Stimulated activated CD4-positive, alpha-beta T cell treated with anti-CD3 and anti-CD28 coated beads, Interleukin-1b, Interleukin-23, amount 100 ng/mL, for 48 hours (primary cell): Measurements from ENCODE around the gene TYMP.

ENCODE experiments used
- DNase-seq: peaks from one replicate; pipeline ENCODE4 v3.0.0-alpha.2; 2020

The TYMP gene

GRCh38 chr22:50562523-50563412 is 33.0 kb upstream of the TYMP start, which contains the start of gene SYCE3:
TSS of gene SYCE3 (minus strand) at chr22:50562919. CDS start at chr22:50556405, 6,514 bp downstream.
- DNase-seq, result peak; percentile 97

GRCh38 chr22:50561401-50562358 is 31.9 kb upstream of the TYMP start:
- no peak for DNase-seq

- DNase-seq, result no peak
Measured at GRCh38 chr22:50560034-50560433, 30.2 kb upstream of the TYMP start.

GRCh38 chr22:50556703-50557102 is 26.9 kb upstream of the TYMP start:
- no peak for DNase-seq

DNA sequence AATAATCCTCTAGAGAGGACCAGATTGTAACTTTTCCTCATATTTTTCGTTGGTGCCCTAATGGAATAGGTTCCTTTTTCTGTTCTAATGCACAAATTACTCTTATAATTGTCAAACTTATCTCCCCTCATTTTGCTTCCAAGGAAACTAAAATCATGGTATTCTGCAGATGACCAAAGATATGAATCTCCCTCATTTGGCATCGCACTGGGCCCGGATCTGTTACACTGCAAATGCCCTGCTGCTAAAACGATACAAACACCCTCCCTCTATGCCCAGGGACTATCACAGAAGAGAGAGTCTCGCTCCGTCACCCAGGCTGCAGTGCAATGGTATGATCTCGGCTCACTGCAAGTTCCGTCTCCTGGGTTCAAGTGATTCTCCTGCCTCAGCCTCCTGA is 23.5 kb upstream of the TYMP start:
- no peak for DNase-seq

DNA sequence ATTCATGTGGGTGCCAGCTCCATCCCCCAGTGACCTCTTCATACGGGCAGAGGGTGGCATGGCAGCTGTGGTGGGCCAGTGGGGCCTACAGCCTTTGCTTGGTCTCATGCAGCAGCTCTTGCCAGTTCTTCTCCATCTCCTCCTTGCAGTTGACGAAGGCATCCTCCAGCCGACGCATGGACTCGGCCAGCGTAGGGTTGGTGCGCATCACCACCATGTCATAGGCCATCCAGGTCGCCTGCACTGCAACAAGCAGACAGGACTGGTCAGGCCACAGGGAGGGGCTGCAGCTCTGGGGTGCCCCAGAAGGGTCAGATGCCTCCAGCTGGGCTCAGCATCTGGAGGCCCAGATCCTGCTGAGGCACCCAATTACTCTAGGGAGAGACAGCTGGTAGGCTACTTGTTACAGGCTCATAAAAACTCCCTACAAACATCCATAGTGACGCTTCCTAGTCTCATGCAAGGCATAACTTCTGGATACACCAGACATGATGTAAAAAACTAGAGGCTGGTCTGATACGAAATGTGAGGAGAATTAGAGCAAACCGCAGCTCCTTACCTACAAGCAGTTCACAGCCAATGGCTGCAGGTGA is 21.4 kb upstream of the TYMP start:
- DNase-seq, result no peak

GRCh38 chr22:50550395-50550794 is 20.6 kb upstream of the TYMP start:
- DNase-seq, result no peak

DNA sequence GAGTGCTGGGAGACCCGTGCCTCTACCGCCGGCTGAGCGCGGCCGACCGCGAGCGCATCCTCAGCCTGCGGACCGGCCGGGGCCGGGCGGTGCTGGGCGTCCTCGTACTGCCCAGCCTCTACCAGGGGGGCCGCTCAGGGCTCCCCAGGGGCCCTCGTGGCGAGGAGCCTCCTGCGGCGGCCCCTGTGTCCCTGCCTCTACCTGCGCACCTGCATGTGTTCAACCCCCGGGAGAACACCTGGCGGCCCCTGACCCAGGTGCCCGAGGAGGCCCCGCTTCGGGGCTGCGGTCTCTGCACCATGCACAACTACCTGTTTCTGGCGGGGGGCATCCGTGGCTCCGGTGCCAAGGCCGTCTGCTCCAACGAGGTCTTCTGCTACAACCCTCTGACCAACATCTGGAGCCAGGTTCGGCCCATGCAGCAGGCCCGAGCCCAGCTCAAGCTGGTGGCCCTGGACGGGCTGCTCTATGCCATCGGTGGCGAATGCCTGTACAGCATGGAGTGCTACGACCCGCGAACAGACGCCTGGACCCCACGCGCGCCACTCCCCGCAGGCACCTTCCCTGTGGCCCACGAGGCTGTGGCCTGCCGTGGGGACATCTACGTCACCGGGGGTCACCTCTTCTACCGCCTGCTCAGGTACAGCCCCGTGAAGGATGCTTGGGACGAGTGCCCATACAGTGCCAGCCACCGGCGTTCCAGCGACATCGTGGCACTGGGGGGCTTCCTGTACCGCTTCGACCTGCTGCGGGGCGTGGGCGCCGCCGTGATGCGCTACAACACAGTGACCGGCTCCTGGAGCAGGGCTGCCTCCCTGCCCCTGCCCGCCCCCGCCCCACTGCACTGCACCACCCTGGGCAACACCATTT is 19.3 kb upstream of the TYMP start:
- DNase-seq, result no peak

DNA sequence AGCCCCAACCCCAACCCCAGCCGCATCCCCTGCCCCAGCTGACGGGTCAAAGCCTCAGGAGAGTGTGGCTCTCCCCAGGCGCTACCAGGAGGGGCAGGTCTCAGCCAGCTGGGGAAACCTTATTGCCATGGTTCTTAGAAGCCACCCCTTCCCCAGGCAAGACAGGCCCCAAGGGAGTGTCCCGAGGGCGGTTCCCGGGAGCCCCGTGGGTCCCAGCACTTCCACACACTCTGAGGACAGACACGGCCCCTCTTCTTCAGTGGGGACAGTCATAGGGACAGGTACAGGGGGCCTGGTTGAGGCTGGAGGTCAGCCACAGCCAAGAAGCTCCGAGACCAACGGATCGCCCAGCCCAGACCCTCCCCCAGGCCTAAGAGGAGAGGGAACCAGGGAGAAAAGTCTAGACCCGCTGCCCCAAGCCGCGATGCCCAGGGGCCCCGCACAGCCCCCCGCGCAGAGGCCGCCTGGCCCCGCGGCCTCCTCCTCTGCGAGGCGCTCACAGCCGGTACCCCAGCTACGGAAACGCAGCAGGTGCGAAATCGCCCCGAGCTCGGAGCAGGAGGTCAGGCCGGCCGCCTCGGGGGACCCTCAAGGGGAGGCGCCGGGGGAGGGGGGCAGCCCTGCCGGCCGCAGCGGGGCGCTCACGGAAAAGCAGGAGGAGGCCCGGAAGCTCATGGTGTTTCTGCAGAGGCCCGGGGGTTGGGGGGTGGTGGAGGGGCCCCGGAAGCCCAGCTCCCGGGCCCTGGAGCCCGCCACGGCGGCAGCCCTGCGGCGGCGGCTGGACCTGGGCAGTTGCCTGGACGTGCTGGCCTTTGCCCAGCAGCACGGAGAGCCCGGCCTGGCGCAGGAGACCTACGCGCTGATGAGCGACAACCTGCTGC is 18.5 kb upstream of the TYMP start:
- DNase-seq, result peak; percentile 45

GRCh38 chr22:50547263-50547985 is 17.6 kb upstream of the TYMP start:
- no peak for DNase-seq

GRCh38 chr22:50546326-50547262 is 16.8 kb upstream of the TYMP start:
- DNase-seq, result no peak

DNA sequence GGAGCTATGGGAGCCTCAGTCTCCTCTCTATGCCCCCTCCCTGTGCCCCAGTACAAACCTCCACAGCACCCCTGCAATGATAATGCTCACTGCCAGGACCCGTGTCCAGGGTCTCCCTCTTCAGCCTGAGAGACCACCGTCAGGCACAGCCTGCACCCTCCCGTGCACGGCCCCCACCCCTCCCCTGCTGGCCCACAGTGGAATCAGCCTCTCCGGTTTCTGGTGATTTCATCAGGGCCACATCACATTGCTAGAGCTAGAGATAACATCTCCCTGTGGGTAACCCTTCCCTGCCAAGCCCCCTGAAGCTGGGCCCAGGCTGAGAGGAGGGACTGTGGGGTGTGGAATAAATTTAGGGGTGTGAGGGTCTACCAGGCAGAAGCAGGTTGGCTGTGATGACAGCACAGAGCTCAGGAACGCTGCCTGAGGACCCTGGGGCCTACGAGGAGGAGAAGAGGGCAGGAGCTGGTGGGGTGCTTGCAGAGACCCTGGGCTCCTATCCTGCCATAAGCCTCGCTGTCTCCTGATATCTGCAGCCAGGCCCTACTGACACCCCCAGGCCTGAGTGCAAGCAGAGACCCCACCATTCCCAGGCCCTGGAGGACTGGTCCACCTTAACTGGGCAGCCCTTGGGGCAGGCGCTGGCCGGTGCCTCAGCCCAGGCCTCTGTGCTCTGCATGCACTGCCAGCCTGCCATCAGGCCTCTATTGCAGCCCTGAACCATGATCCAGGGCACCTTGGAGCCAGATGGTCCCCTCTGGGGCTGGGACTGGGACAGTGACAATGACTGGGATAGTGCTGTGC is 15.9 kb upstream of the TYMP start, which contains the start of gene KLHDC7B:
KLHDC7B (plus strand) TSS at position 378 of the 804 bp plus-strand sequence; CDS start at position 723, 345 bp downstream.
- no peak for DNase-seq

GRCh38 chr22:50544746-50545253 is 15.0 kb upstream of the TYMP start:
- no peak for DNase-seq

- peak; percentile 85 for DNase-seq
Measured at GRCh38 chr22:50544078-50544745, 14.4 kb upstream of the TYMP start.

GRCh38 chr22:50542416-50542927 is 12.7 kb upstream of the TYMP start:
- DNase-seq, result peak; percentile 81

DNA sequence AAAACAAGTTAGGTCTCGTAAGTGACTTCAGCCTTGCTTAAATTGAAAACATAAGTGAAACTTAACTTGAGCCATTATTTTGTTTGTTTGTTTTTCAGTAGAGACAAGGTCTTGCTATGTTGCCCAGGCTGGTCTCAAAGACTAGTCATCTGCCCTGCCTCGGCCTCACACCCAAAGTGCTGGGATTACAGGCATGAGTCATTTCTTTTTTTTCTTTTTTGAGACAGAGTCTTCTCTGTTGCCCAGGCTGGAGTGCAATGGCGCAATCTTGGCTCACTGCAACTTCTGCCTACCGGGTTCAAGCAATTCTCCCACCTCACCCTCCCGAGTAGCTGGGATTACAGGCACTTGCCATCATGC is 11.8 kb upstream of the TYMP start:
- DNase-seq, result peak; percentile 72

DNA sequence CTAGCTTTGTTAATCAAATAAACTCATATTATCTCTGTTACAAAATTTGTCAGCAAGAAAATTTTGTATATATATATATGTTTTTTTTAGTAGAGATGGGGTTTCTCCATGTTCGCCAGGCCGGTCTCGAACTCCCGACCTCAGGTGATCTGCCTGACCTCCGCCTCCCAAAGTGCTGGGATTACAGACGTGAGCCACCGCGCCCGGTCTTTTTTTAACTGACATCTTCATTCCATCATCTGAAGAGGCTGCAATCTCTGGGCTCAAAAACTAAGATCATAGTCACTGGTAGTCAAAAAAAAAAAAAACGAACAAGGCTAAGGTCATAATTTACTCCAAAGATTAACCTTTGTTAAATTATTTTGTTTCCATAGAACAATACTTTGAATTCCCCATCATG is 10.6 kb upstream of the TYMP start:
- DNase-seq, result no peak
